ENCODE results near the gene MTX3.

MTX3 gene

GRCh38 chr5:79932510-79933504 is 58.3 kb downstream of the MTX3 start:
- DNase-seq, result peak; percentile 7

- no peak for DNase-seq
Measured at GRCh38 chr5:79931866-79932265, 59.2 kb downstream of the MTX3 start.

- no peak for DNase-seq
Measured at GRCh38 chr5:79931409-79931808, 59.7 kb downstream of the MTX3 start.

- DNase-seq, result no peak
Measured at GRCh38 chr5:79929095-79929494, 62.0 kb downstream of the MTX3 start.

All from eye (tissue), 1 donor.